LNCAP (cell line): ENCODE results near the gene TMEM120B.

Experiments used
- TF ChIP-seq, protein P1 (sequence below): fragments of 450-650 bp; IDR thresholded peaks from 2 replicates; pipeline ENCODE4 v1.5.1; 2017; ENCODE audit warnings: mild to moderate bottlenecking

TMEM120B gene

DNA sequence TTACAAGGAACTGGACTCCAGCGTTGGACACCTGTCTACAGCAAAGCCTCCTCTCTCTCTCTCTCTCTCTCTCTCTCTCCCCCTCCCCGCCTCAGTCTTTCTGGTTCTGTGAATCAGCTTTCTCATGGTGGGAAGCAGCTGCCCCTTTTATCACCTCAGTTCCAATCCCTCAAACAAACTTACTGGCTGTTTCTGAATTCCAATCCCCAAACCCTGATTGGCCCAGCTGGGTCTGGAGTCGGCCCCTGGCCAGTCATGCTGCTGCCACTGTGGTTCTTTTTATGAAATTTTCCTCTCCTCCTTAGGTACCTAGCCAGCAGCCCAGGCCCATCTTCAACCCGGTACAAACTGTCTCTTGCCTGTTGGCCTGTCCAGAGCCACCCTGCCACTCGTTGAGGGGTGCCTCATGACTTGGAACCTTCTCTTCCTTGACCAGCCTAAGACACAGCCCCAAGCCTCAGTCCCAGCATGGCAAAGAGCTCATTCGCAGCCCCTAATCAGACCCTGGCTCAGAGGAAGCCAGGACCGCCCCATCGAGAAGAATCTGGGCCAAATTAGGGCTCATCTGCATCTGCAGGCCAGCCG lies 33.7 kb upstream of the TMEM120B start:
- TF ChIP-seq, protein P1, sequence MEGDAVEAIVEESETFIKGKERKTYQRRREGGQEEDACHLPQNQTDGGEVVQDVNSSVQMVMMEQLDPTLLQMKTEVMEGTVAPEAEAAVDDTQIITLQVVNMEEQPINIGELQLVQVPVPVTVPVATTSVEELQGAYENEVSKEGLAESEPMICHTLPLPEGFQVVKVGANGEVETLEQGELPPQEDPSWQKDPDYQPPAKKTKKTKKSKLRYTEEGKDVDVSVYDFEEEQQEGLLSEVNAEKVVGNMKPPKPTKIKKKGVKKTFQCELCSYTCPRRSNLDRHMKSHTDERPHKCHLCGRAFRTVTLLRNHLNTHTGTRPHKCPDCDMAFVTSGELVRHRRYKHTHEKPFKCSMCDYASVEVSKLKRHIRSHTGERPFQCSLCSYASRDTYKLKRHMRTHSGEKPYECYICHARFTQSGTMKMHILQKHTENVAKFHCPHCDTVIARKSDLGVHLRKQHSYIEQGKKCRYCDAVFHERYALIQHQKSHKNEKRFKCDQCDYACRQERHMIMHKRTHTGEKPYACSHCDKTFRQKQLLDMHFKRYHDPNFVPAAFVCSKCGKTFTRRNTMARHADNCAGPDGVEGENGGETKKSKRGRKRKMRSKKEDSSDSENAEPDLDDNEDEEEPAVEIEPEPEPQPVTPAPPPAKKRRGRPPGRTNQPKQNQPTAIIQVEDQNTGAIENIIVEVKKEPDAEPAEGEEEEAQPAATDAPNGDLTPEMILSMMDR, result no peak

DNA sequence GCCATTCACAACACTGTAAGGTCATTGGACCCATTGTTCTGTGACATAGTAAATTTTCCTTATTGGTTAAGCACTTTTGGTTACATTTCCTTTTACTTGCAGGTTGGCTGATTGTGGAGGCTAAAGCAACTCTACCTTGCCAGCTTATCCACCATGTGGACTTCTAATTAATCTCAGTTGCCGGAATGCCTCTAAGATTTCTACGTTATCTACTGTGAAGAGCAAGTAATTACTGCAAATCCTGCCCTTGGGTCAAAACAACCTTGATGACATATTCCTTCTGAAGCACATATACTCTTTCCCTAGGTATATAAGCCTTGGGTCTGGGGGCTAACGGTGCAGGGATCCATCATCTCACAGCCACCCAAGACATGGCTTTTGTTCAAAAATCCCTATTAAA lies 23.6 kb upstream of the TMEM120B start:
- TF ChIP-seq, protein P1, result no peak

DNA sequence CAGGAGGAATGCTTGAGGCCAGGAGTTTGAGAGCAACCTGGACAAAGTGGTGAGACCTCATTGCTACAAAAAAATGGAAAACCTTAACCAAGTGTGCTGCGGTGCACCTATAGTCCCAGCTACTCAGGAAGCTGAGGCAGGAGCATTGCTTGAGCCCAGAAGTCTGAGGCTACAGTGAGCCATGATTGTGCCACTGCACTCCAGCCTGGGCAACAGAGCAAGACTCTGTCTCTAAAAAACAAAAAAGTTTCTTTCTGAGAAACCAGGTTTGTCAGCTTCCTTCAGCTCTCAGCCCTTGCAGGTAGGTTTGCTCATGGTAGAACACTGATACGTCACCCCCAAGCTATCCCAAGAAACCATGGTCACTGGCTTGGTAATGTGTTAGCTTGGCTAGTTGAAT lies 23.1 kb upstream of the TMEM120B start:
- TF ChIP-seq, protein P1, result no peak

- TF ChIP-seq, protein P1, result no peak
These were observed 19.3 kb upstream of the TMEM120B start for GRCh38 chr12:121693155-121693687.

- TF ChIP-seq, protein P1, result peak; percentile 58; the same call in 1 of the 2 replicates
These were observed 15.4 kb upstream of the TMEM120B start for GRCh38 chr12:121697093-121697698.

- TF ChIP-seq, protein P1, result no peak
These were observed 10.8 kb upstream of the TMEM120B start for GRCh38 chr12:121701667-121702277.

DNA sequence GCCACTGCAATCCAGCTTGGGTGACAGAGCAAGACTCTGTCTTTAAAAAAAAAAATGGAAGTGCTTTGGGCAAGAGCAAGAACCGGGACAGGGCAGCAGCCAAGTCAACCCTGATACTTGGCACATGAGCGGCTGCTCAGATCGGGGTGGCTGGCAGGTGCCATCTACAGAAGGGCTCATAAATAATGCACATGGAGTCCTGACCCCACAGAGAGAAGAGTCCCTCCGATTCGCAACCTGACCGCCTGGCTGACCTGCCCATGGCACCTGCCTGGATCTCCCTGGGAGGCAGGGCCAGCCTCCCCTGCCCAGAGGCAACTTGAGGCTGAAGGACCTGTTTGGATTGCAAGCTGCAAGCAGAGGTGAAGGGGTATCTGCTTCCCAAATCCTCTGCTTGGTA lies 9.6 kb upstream of the TMEM120B start:
- TF ChIP-seq, protein P1, result no peak
